GM12873 (cell line): ENCODE results near the gene WASHC2A.
"Not testable (repeated sequence)": the region's sequence is repeated elsewhere in the genome, so short reads cannot be mapped to it uniquely, and the experiment has no call there.

Source experiments
- TF ChIP-seq, protein P1 (sequence below): IDR thresholded peaks from 2 replicates; pipeline ENCODE4 v1.5.1; 2012; ENCODE audit warnings: low read depth, mild to moderate bottlenecking, moderate library complexity, low read length, control low read depth; ENCODE audit not compliant: insufficient read depth; ENCODE audit errors: missing control alignments

Gene WASHC2A, protein sequence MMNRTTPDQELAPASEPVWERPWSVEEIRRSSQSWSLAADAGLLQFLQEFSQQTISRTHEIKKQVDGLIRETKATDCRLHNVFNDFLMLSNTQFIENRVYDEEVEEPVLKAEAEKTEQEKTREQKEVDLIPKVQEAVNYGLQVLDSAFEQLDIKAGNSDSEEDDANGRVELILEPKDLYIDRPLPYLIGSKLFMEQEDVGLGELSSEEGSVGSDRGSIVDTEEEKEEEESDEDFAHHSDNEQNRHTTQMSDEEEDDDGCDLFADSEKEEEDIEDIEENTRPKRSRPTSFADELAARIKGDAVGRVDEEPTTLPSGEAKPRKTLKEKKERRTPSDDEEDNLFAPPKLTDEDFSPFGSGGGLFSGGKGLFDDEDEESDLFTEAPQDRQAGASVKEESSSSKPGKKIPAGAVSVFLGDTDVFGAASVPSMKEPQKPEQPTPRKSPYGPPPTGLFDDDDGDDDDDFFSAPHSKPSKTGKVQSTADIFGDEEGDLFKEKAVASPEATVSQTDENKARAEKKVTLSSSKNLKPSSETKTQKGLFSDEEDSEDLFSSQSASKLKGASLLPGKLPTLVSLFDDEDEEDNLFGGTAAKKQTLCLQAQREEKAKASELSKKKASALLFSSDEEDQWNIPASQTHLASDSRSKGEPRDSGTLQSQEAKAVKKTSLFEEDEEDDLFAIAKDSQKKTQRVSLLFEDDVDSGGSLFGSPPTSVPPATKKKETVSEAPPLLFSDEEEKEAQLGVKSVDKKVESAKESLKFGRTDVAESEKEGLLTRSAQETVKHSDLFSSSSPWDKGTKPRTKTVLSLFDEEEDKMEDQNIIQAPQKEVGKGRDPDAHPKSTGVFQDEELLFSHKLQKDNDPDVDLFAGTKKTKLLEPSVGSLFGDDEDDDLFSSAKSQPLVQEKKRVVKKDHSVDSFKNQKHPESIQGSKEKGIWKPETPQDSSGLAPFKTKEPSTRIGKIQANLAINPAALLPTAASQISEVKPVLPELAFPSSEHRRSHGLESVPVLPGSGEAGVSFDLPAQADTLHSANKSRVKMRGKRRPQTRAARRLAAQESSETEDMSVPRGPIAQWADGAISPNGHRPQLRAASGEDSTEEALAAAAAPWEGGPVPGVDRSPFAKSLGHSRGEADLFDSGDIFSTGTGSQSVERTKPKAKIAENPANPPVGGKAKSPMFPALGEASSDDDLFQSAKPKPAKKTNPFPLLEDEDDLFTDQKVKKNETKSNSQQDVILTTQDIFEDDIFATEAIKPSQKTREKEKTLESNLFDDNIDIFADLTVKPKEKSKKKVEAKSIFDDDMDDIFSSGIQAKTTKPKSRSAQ (N-terminal part only)

DNA sequence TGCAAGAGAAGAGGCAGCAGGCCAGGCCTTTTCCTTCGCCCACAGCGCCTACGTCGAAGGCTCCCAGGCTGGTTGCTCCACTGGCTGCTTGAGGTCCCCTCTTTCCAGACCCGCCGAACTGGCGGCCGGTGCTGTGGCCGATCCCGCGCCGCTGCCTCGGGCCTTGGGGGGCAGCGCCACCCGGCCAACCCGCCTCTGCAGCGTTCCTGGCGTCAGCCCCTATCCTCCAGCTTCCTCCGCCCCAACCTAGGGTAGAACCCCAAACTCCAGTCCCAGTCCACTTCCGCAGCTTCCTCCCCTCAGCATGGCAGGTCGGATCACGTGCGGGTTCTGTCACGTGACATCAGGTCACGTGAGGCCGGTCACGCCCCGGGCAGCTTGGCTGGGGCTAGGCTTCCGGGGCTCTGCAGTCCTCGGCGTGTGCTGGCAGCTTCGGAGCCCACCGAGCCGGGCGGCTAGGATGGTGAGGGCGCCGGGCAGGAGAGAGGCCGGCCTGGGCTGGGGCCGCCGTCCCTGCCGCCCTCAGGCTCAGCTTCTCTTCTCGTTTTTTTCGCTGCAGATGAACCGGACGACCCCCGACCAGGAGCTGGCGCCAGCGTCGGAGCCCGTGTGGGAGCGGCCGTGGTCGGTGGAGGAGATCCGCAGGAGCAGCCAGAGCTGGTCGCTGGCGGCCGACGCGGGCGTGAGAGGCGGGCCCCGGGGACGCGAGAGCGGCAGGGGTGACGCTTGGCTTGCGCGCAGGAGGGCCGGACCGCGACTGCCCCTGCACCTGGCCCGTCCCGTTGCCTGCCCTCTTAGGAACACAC lies at the start of gene WASHC2A:
Gene WASHC2A, plus strand, starts transcription at position 409 of the 806 bp plus-strand sequence. Its CDS starts 52 bp downstream, at position 461.
- TF ChIP-seq, protein P1, sequence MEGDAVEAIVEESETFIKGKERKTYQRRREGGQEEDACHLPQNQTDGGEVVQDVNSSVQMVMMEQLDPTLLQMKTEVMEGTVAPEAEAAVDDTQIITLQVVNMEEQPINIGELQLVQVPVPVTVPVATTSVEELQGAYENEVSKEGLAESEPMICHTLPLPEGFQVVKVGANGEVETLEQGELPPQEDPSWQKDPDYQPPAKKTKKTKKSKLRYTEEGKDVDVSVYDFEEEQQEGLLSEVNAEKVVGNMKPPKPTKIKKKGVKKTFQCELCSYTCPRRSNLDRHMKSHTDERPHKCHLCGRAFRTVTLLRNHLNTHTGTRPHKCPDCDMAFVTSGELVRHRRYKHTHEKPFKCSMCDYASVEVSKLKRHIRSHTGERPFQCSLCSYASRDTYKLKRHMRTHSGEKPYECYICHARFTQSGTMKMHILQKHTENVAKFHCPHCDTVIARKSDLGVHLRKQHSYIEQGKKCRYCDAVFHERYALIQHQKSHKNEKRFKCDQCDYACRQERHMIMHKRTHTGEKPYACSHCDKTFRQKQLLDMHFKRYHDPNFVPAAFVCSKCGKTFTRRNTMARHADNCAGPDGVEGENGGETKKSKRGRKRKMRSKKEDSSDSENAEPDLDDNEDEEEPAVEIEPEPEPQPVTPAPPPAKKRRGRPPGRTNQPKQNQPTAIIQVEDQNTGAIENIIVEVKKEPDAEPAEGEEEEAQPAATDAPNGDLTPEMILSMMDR: not testable (repeated sequence)

DNA sequence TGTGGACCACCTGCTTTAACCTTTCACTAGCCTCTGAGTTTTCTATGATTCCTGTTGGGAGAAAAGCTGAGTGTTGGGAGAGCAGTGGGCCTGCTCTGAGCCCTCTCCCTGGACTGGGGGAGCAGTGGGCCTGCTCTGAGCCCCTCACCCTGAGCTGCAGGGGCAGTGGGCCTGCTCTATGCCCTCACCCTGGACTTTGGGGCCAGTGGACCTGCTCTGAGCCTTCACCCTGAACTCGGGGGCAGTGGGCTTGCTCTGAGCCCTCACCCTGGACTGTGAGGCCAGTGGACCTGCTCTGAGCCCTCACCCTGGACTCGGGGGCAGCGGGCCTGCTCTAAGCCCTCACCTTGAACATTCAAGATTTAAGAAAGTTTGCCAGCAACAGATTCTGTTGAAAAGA lies 46.1 kb upstream of the WASHC2A start:
- TF ChIP-seq, protein P1: no peak

DNA sequence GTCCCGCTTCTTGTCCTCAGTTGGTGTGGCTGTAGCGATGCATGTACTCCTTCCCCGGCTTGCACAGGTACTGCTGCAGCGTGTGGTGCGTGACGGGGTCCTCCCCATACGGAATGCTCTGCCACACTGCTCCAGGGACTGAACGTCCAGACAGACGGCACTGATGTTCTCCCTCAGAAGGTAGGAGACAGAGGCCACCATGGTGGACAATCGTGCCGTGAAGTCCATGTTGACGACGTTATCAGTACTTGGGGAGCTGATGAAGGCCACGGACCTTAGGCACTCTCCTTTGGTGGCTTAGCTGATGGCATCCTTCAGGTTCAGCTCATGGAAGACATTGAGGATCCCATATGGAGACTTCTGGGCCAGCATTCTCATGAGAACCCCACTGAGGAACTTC lies 42.1 kb upstream of the WASHC2A start:
- TF ChIP-seq, protein P1: no peak

DNA sequence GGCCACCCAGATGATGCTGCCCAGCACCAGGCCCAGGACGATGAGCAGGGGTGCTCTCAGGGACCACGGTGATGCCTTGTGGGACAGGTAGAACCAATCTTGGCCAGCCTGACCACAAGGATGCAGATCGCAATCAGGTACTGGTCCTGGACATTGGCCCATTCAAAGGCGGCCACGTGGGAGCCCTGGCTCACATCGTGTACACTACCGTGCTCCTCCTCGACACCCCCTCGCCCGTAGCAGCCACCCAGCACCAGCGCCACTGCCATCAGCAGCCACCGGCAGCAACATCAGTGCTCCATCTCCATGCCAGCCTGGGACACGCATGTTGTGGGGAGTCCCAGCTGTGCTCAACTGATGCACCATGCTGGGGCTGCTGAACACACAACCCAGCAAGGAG lies 40.6 kb upstream of the WASHC2A start:
- TF ChIP-seq, protein P1: no peak

DNA sequence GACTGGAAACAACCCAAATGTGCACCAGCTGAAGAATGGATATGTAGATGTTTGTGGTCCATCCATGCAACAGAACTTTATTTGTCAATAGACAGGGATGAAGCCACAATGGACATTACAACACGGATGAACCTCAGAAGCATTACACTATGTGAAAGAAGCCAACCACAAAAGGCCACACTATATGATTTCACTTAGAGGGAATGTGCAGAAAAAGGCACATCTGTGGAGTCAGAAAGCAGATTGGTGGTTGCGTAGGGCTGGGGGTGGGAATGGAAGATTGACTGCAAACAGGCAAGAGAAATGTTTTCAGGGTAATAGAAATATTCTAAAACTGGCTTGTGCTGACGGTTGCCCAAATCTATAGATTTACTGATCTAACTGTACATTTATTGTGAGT lies 34.3 kb upstream of the WASHC2A start:
- TF ChIP-seq, protein P1: no peak

DNA sequence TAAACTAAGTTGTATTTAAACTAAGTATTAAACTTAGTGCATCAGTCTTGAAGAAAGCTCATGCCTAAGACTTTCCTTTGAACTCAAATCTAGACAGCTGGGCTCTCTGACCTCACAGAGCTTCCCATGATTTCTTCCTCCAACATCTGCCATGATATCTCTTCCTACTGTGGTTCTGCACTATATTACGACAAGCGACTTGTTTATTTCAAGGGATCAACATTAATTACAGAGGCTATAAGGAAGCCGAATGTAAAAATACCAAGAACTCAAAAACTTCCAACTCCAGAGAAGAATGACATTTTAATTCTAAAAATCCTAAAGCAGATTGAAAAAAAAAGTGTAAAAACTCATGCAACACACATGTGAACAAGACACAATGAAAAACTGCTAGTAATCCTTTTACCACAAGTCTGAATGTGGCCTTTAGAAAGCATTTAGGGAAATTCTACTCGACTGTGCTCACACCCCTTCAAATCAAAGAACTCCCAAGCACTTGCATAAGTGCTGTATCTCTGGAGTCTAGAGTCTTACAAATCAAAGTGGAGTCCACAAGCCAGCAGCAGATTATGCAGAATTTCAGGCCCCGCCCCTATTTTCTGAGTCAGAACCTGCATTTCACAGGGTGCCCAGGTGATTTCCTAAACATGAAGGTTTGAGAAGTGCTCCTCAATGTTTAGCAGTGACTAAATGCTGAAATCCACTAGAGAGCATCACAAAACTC lies 22.7 kb upstream of the WASHC2A start:
- TF ChIP-seq, protein P1: no peak
